ENCODE results near the gene SURF1. TPM values are rescaled to one million over a fixed set of nuclear protein-coding genes. Genes with fewer than 3 reads are reported as not detected.

The SURF1 gene
- total and polyA plus RNA-seq, 10 of the 15 experiments (the other 5 are each of a cell fraction or from before 2014, with no cell fraction given): 17.9 to 46.4 (median 29.6) TPM

GRCh38 chr9:133346021-133346785 lies 10.1 kb downstream of the SURF1 start:
- intact Hi-C loops (cut with micrococcal nuclease; ENCODE audit: unreplicated experiment): loop anchor here (5.0 kb wide), 1 partner anchor 131 kb away; the partner anchor contains the start of gene SLC2A6
- H3K79me2 ChIP-seq (ENCODE audit: control insufficient read depth, insufficient read depth, low read length): peaks cover 47% of the 10 kb centered on the region
- no peak for DNase-seq (ENCODE audit: low read depth, low spot score)
- BruUV-seq (replicated peaks): TSS peak; percentile 55
- peak overlapping the region; percentile 90 for H3K9ac ChIP-seq (ENCODE audit: control insufficient read depth, insufficient read depth, low read length)
- peaks cover 28 to 31% of the 10 kb centered on the region in 2 experiments for H3K36me3 ChIP-seq (ENCODE audit: control insufficient read depth in 2 of 2, insufficient read depth in 2 of 2, low read length in 1 of 2)
- TF ChIP-seq NFYA (IDR thresholded peaks at IDR 0.05; ENCODE audit: borderline replicate concordance, low read depth, low read length) (no peak), HSF1 (IDR thresholded peaks at IDR 0.05; ENCODE audit: low read depth, low read length) (no peak), SP1 (IDR thresholded peaks at IDR 0.05; ENCODE audit: low read depth, low read length) (no peak), MAX (IDR thresholded peaks at IDR 0.05; ENCODE audit: low read depth, low read length) (no peak), HDAC2 (IDR thresholded peaks at IDR 0.05) (no peak), TARDBP (IDR thresholded peaks at IDR 0.05; ENCODE audit: borderline replicate concordance) (no peak)
- TF ChIP-seq, protein P1, sequence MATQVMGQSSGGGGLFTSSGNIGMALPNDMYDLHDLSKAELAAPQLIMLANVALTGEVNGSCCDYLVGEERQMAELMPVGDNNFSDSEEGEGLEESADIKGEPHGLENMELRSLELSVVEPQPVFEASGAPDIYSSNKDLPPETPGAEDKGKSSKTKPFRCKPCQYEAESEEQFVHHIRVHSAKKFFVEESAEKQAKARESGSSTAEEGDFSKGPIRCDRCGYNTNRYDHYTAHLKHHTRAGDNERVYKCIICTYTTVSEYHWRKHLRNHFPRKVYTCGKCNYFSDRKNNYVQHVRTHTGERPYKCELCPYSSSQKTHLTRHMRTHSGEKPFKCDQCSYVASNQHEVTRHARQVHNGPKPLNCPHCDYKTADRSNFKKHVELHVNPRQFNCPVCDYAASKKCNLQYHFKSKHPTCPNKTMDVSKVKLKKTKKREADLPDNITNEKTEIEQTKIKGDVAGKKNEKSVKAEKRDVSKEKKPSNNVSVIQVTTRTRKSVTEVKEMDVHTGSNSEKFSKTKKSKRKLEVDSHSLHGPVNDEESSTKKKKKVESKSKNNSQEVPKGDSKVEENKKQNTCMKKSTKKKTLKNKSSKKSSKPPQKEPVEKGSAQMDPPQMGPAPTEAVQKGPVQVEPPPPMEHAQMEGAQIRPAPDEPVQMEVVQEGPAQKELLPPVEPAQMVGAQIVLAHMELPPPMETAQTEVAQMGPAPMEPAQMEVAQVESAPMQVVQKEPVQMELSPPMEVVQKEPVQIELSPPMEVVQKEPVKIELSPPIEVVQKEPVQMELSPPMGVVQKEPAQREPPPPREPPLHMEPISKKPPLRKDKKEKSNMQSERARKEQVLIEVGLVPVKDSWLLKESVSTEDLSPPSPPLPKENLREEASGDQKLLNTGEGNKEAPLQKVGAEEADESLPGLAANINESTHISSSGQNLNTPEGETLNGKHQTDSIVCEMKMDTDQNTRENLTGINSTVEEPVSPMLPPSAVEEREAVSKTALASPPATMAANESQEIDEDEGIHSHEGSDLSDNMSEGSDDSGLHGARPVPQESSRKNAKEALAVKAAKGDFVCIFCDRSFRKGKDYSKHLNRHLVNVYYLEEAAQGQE (IDR thresholded peaks at IDR 0.05; ENCODE audit: low read depth, low read length): no peak
- no peaks in the 10 kb centered on the region for H3K27me3 ChIP-seq (replicated peaks in 1 of 2; ENCODE audit: control insufficient read depth in 2 of 2, insufficient read depth in 2 of 2, low read length in 1 of 2)
- in situ Hi-C loops (cut with MboI): no loop called here
- H3K27ac ChIP-seq (ENCODE audit: control insufficient read depth, insufficient read depth): no peak overlapping the region
- ChIA-PET POLR2A (interaction anchor here (1.1 kb wide), 1 partner anchor 10 kb away, joined by 3 read pairs; the partner anchor contains the start of genes SURF1 and SURF2), SMC1A (ENCODE audit: uncharacterized antibody, unreplicated experiment) (no interaction called here), RAD21 (ENCODE audit: unreplicated experiment) (no interaction called here), CTCF (interaction anchor here (0.8 to 0.9 kb wide), 2 partner anchors 9 to 12 kb away, joined by 3 read pairs; no protein-coding TSS in a partner anchor)
- H3K9me3 ChIP-seq (replicated peaks; ENCODE audit: control insufficient read depth, insufficient read depth, low read length): no peaks in the 10 kb centered on the region
- no peaks in the 10 kb centered on the region for H4K20me1 ChIP-seq (ENCODE audit: control insufficient read depth, insufficient read depth)
- WGBS (ENCODE audit: insufficient coverage, insufficient replicate concordance, low lambda C conversion rate, missing lambda C conversion rate): 48% methylated on average over 15 of the region's 15 CpGs
- ATAC-seq: no peak
- H2AFZ ChIP-seq (ENCODE audit: control insufficient read depth, low read depth, low read length): no peak overlapping the region
- H3K4me3 ChIP-seq: peak overlapping the region; percentile 99
- peaks cover 17% of the 10 kb centered on the region for H3K4me1 ChIP-seq (ENCODE audit: control insufficient read depth, insufficient read depth, low read length)
- H3K4me2 ChIP-seq (ENCODE audit: control insufficient read depth, insufficient read depth): peak overlapping the region; percentile 82
- no peak for FAIRE-seq
